Left lobe of liver (tissue), 2 donors: ENCODE measurements around the gene DUSP8. TPM values are rescaled to one million over a fixed set of nuclear protein-coding genes. Genes with fewer than 3 reads are reported as not detected.

Source experiments
- ATAC-seq: fragments of 200-7000 bp; cut with Tn5 transposase; one replicate; pipeline ENCODE4 v1.9.1; 2020; ENCODE audit warnings: mild to moderate bottlenecking, moderate library complexity
- DNase-seq: peaks from one replicate; pipeline ENCODE4 v3.0.0-alpha.2; 2020; ENCODE audit warnings: low spot score
- total RNA-seq: library from RNA; stranded (reverse); gene quantifications from one replicate; pipeline ENCODE4 v1.2.1, GENCODE V29; 2021
- donor health status: DM: no; HTN: no; CAD: no; lungs with moderate emphysema.
- donor health status: DM: no; HTN: yes; CAD: no.

Gene DUSP8
- total RNA-seq, 1 donor from 2014 or later: 0.23 TPM

- DNase-seq (no peak), ATAC-seq (no peak)
These were observed 5.6 kb downstream of the DUSP8 start for GRCh38 chr11:1566381-1567051.

- DNase-seq (peak; percentile 41), ATAC-seq (no peak)
These were observed 6.2 kb downstream of the DUSP8 start for GRCh38 chr11:1565904-1566247.

GRCh38 chr11:1565173-1565903 lies 6.7 kb downstream of the DUSP8 start:
- no peak for ATAC-seq
- DNase-seq: no peak

- DNase-seq (peak; percentile 44), ATAC-seq (no peak)
These were observed 7.4 kb downstream of the DUSP8 start for GRCh38 chr11:1564535-1565172.

GRCh38 chr11:1563697-1564534 lies 8.2 kb downstream of the DUSP8 start:
- DNase-seq (peak; percentile 44), ATAC-seq (no peak)

GRCh38 chr11:1563149-1563638 lies 8.9 kb downstream of the DUSP8 start:
- DNase-seq (no peak), ATAC-seq (no peak)

- ATAC-seq: no peak
- DNase-seq: peak; percentile 40
These were observed 9.5 kb downstream of the DUSP8 start for GRCh38 chr11:1562469-1563148.

GRCh38 chr11:1561955-1562354 lies 10.1 kb downstream of the DUSP8 start:
- DNase-seq (no peak), ATAC-seq (no peak)

- ATAC-seq: no peak
- DNase-seq: no peak
These were observed 10.8 kb downstream of the DUSP8 start for GRCh38 chr11:1561266-1561665.

GRCh38 chr11:1560649-1561251 lies 11.3 kb downstream of the DUSP8 start:
- no peak for ATAC-seq
- peak; percentile 44 for DNase-seq

- DNase-seq (no peak), ATAC-seq (no peak)
These were observed 11.9 kb downstream of the DUSP8 start for GRCh38 chr11:1560002-1560648.

- DNase-seq (peak; percentile 97), ATAC-seq (peak; percentile 87)
These were observed 12.7 kb downstream of the DUSP8 start for GRCh38 chr11:1559111-1559951.

- no peak for ATAC-seq
- DNase-seq: no peak
These were observed 13.3 kb downstream of the DUSP8 start for GRCh38 chr11:1558775-1559110.

- DNase-seq: no peak
- ATAC-seq: peak; percentile 40
These were observed 13.9 kb downstream of the DUSP8 start for GRCh38 chr11:1557904-1558774.

GRCh38 chr11:1557051-1557884 lies 14.8 kb downstream of the DUSP8 start:
- no peak for DNase-seq
- no peak for ATAC-seq

- ATAC-seq (no peak), DNase-seq (no peak)
These were observed 15.7 kb downstream of the DUSP8 start for GRCh38 chr11:1556278-1556902.
